H1 (cell line): ENCODE measurements around the gene ZNF486. TPM values are rescaled to one million over a fixed set of nuclear protein-coding genes. Genes with fewer than 3 reads are reported as not detected.

ENCODE experiments used
- CBX5 ChIP-seq: fragments of 300-800, 300-1000 bp; sonication (generic); IDR thresholded peaks from 2 replicates; pipeline ENCODE4 v1.7.1; 2016; ENCODE audit warnings: antibody characterized with exemption, low read length, low read depth
- CHD7 ChIP-seq: fragments of 300-600 bp; sonication (generic); IDR thresholded peaks from 2 replicates; pipeline ENCODE4 v1.7.1; 2012; ENCODE audit warnings: low read length, moderate library complexity, mild to moderate bottlenecking, inconsistent platforms; ENCODE audit not compliant: insufficient replicate concordance
- HDAC2 ChIP-seq, 2 experiments: fragments of 300-600 bp in 1 of 2; sonication (generic) in 1 of 2; IDR thresholded peaks; 2 replicates each; pipeline ENCODE4 v1.6.1; 2011 to 2012; ENCODE audit warnings: low read depth in 2 of 2, low read length in 2 of 2, mild to moderate bottlenecking in 2 of 2, moderate library complexity in 2 of 2, borderline replicate concordance in 1 of 2, inconsistent platforms in 1 of 2
- JUN ChIP-seq: IDR thresholded peaks from 2 replicates; pipeline ENCODE4 v1.6.1; 2011; ENCODE audit warnings: low read depth, mild to moderate bottlenecking, improper control_type of control experiment, low read length
- NRF1 ChIP-seq: IDR thresholded peaks from 2 replicates; pipeline ENCODE4 v1.6.1; 2011; ENCODE audit warnings: mild to moderate bottlenecking, low read depth, low read length, improper control_type of control experiment
- RNF2 ChIP-seq: fragments of 200-900, 300-1000 bp; sonication (generic); IDR thresholded peaks from 2 replicates; pipeline ENCODE4 v1.7.1; 2016; ENCODE audit warnings: borderline replicate concordance, low read depth, mild to moderate bottlenecking, antibody characterized with exemption, low read length; ENCODE audit not compliant: poor library complexity, severe bottlenecking; ENCODE audit errors: missing control alignments
- SP1 ChIP-seq: IDR thresholded peaks from 2 replicates; pipeline ENCODE4 v1.6.1; 2011; ENCODE audit warnings: low read depth, low read length
- SP2 ChIP-seq: IDR thresholded peaks from 2 replicates; pipeline ENCODE4 v1.6.1; 2012; ENCODE audit warnings: mild to moderate bottlenecking, low read length, inconsistent platforms
- polyA plus RNA-seq, 7 experiments: library from polyadenylated mRNA; depleted of rRNA in 3 of 7; stranded (reverse) in 5 of 7; unstranded in 2 of 7; fragments of >200 nt in 5 of 7; fragments of 200-250 nt in 2 of 7; gene quantifications; 1 replicate in 5 of 7; 2 replicates in 1 of 7; 4 replicates in 1 of 7; pipeline versions ENCODE4 v1.2.1 to v1.2.3, GENCODE V29; 2011 to 2013; ENCODE audit warnings: missing spikeins in 2 of 7, mixed read lengths in 2 of 7
- total RNA-seq: library from RNA; stranded (reverse); fragmentation: NEBNext Ultra II Directional; extraction: Animal tissue kit (Norgen Biotek cat#: 25700); gene quantifications from 2 replicates; pipeline ENCODE4 v1.2.1, GENCODE V29; 2021

The ZNF486 gene
- total and polyA plus RNA-seq, 2 of the 8 experiments (the other 6 are each of a cell fraction or from before 2014, with no cell fraction given): 10.7 to 23.4 TPM

GRCh38 chr19:20171285-20171684 is 4.3 kb downstream of the ZNF486 start (continued):
- no peak for TF ChIP-seq CHD7
- TF ChIP-seq RNF2: no peak
- TF ChIP-seq SP2: no peak
- TF ChIP-seq NRF1: no peak
- TF ChIP-seq CBX5: no peak
- TF ChIP-seq HDAC2 (IDR thresholded peaks at IDR 0.05; ENCODE audit: borderline replicate concordance in 1 of 2, low read depth in 2 of 2, low read length in 2 of 2): no peak
- no peak for TF ChIP-seq SP1
- TF ChIP-seq JUN: no peak
